Measurements from ENCODE around the gene CLSTN2.

Gene CLSTN2

GRCh38 chr3:140398387-140398786 is 463.4 kb downstream of the CLSTN2 start:
- no peaks in the 10 kb centered on the region for H4K20me1 ChIP-seq (ENCODE audit: control insufficient read depth, insufficient read depth, low read depth, low read length)
- H3K27ac ChIP-seq (ENCODE audit: low read depth, low read length), result no peak overlapping the region
- no peaks in the 10 kb centered on the region for H3F3A ChIP-seq (ENCODE audit: control insufficient read depth, insufficient read depth)
- no peaks in the 10 kb centered on the region for H3K4me1 ChIP-seq (ENCODE audit: control insufficient read depth, low read length)
- no peak for TF ChIP-seq EZH2phosphoT487 (IDR thresholded peaks at IDR 0.05; ENCODE audit: borderline replicate concordance, low read length)
- TF ChIP-seq, protein P1, sequence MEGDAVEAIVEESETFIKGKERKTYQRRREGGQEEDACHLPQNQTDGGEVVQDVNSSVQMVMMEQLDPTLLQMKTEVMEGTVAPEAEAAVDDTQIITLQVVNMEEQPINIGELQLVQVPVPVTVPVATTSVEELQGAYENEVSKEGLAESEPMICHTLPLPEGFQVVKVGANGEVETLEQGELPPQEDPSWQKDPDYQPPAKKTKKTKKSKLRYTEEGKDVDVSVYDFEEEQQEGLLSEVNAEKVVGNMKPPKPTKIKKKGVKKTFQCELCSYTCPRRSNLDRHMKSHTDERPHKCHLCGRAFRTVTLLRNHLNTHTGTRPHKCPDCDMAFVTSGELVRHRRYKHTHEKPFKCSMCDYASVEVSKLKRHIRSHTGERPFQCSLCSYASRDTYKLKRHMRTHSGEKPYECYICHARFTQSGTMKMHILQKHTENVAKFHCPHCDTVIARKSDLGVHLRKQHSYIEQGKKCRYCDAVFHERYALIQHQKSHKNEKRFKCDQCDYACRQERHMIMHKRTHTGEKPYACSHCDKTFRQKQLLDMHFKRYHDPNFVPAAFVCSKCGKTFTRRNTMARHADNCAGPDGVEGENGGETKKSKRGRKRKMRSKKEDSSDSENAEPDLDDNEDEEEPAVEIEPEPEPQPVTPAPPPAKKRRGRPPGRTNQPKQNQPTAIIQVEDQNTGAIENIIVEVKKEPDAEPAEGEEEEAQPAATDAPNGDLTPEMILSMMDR (IDR thresholded peaks at IDR 0.05; ENCODE audit: low read depth, low read length, poor library complexity, severe bottlenecking), result no peak
- no peak overlapping the region for H3K4me3 ChIP-seq (ENCODE audit: low read length)
- H3K9me2 ChIP-seq (replicated peaks; ENCODE audit: control insufficient read depth, low read length), result no peaks in the 10 kb centered on the region
- no peak overlapping the region for H3K4me2 ChIP-seq (ENCODE audit: low read length)
- no peaks in the 10 kb centered on the region for H3K9me3 ChIP-seq (ENCODE audit: control insufficient read depth, insufficient read depth, low read length)
- H3K27me3 ChIP-seq (ENCODE audit: control insufficient read depth, low read length), result no peaks in the 10 kb centered on the region; the same call in 1 of the 2 replicates
- no peaks in the 10 kb centered on the region for H3K36me3 ChIP-seq (ENCODE audit: control insufficient read depth, low read length)
- H3K79me2 ChIP-seq (ENCODE audit: control insufficient read depth, low read length), result no peaks in the 10 kb centered on the region

DNA sequence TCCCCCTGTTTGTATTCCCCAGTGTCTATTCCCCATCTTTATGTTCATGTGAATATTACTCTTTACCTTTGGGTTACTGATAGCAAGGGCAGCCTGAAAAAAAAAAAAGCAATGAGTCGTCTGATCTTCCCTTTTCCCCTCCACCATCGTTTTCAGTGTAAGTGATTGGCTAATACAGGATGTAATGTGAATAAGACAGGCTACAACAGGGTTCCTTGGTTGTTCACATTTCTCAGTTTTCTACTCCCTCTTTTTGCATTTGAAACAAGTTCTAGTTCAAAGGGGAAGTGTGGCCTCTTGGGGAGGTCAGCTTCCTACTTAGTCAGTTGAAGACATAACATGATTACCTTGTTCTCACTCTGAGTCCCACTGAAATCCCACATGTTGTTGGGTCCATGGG is 464.9 kb downstream of the CLSTN2 start:
- Histone ChIP-seq H3K27me3 (ENCODE audit: control insufficient read depth, low read length) (no peaks in the 10 kb centered on the region; the same call in 1 of the 2 replicates), H3K4me3 (ENCODE audit: low read length) (no peak overlapping the region), H3K79me2 (ENCODE audit: control insufficient read depth, low read length) (no peaks in the 10 kb centered on the region), H3K27ac (ENCODE audit: low read depth, low read length) (no peak overlapping the region), H3F3A (ENCODE audit: control insufficient read depth, insufficient read depth) (no peaks in the 10 kb centered on the region), H3K4me1 (ENCODE audit: control insufficient read depth, low read length) (no peaks in the 10 kb centered on the region), H3K4me2 (ENCODE audit: low read length) (no peak overlapping the region), H3K9me2 (replicated peaks; ENCODE audit: control insufficient read depth, low read length) (no peaks in the 10 kb centered on the region), H4K20me1 (ENCODE audit: control insufficient read depth, insufficient read depth, low read depth, low read length) (no peaks in the 10 kb centered on the region), H3K36me3 (ENCODE audit: control insufficient read depth, low read length) (no peaks in the 10 kb centered on the region), H3K9me3 (ENCODE audit: control insufficient read depth, insufficient read depth, low read length) (no peaks in the 10 kb centered on the region)
- TF ChIP-seq, protein P1 (IDR thresholded peaks at IDR 0.05; ENCODE audit: low read depth, low read length, poor library complexity, severe bottlenecking), result no peak
- TF ChIP-seq EZH2phosphoT487 (IDR thresholded peaks at IDR 0.05; ENCODE audit: borderline replicate concordance, low read length), result no peak

DNA sequence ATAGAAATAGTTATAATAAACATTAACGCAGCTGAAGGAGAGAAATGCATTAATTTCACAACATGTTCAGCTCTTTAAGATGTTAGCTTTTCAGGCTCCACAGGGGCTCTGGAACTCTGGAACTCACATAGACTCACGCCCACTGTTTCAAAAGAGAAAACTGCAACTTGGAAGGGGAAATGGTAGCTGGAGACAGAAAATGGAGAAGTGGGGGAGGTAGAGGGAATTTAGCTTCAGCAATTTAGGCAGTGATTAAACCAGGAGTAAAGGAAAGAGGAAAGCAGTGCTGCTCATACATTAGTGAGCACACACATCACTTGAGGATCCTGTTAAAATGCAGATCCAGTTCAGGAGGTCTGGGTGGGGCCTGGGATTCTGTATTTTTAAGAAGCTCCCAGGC is 468.1 kb downstream of the CLSTN2 start:
- Histone ChIP-seq H3K4me1 (ENCODE audit: control insufficient read depth, low read length) (no peaks in the 10 kb centered on the region), H3K79me2 (ENCODE audit: control insufficient read depth, low read length) (no peaks in the 10 kb centered on the region), H3K36me3 (ENCODE audit: control insufficient read depth, low read length) (no peaks in the 10 kb centered on the region), H3K9me3 (ENCODE audit: control insufficient read depth, insufficient read depth, low read length) (no peaks in the 10 kb centered on the region), H4K20me1 (ENCODE audit: control insufficient read depth, insufficient read depth, low read depth, low read length) (no peaks in the 10 kb centered on the region), H3K4me2 (ENCODE audit: low read length) (no peak overlapping the region), H3F3A (ENCODE audit: control insufficient read depth, insufficient read depth) (no peaks in the 10 kb centered on the region), H3K9me2 (replicated peaks; ENCODE audit: control insufficient read depth, low read length) (no peaks in the 10 kb centered on the region), H3K27ac (ENCODE audit: low read depth, low read length) (no peak overlapping the region), H3K27me3 (ENCODE audit: control insufficient read depth, low read length) (no peaks in the 10 kb centered on the region), H3K4me3 (ENCODE audit: low read length) (no peak overlapping the region)
- TF ChIP-seq, protein P1 (IDR thresholded peaks at IDR 0.05; ENCODE audit: low read depth, low read length, poor library complexity, severe bottlenecking), result no peak
- no peak for TF ChIP-seq EZH2phosphoT487 (IDR thresholded peaks at IDR 0.05; ENCODE audit: borderline replicate concordance, low read length)

- no peaks in the 10 kb centered on the region for H3K27me3 ChIP-seq (ENCODE audit: control insufficient read depth, low read length)
- H3K9me2 ChIP-seq (replicated peaks; ENCODE audit: control insufficient read depth, low read length), result no peaks in the 10 kb centered on the region
- no peak overlapping the region for H3K4me2 ChIP-seq (ENCODE audit: low read length)
Observed at GRCh38 chr3:140403608-140404007, 468.6 kb downstream of the CLSTN2 start.

More at GRCh38 chr3:140403608-140404007, 468.6 kb downstream of the CLSTN2 start:
- no peak overlapping the region for H3K27ac ChIP-seq (ENCODE audit: low read depth, low read length)
- no peaks in the 10 kb centered on the region for H3K9me3 ChIP-seq (ENCODE audit: control insufficient read depth, insufficient read depth, low read length)
- no peaks in the 10 kb centered on the region for H3K36me3 ChIP-seq (ENCODE audit: control insufficient read depth, low read length)
- no peaks in the 10 kb centered on the region for H3K79me2 ChIP-seq (ENCODE audit: control insufficient read depth, low read length)
- no peaks in the 10 kb centered on the region for H4K20me1 ChIP-seq (ENCODE audit: control insufficient read depth, insufficient read depth, low read depth, low read length)
- no peak for TF ChIP-seq EZH2phosphoT487 (IDR thresholded peaks at IDR 0.05; ENCODE audit: borderline replicate concordance, low read length)
- TF ChIP-seq, protein P1 (IDR thresholded peaks at IDR 0.05; ENCODE audit: low read depth, low read length, poor library complexity, severe bottlenecking), result no peak
- H3F3A ChIP-seq (ENCODE audit: control insufficient read depth, insufficient read depth), result no peaks in the 10 kb centered on the region
- no peaks in the 10 kb centered on the region for H3K4me1 ChIP-seq (ENCODE audit: control insufficient read depth, low read length)
- H3K4me3 ChIP-seq (ENCODE audit: low read length), result no peak overlapping the region

All from DOHH2 (cell line).